H1 (cell line): ENCODE results near the gene GEN1. TPM values are rescaled to one million over a fixed set of nuclear protein-coding genes. Genes with fewer than 3 reads are reported as not detected.

ENCODE experiments used
- CTCF ChIA-PET: fragments of 300-600 bp; sonication (Branson Sonifier 250); formaldehyde crosslinking; loops from one replicate; lab custom pipeline; 2021; ENCODE audit not compliant: partially characterized antibody; lab: Charles Lee
- POLR2A ChIA-PET: fragments of 300-600 bp; sonication (Branson Sonifier 250); formaldehyde crosslinking; loops from one replicate; lab custom pipeline; 2021; ENCODE audit warnings: inconsistent platforms; ENCODE audit not compliant: partially characterized antibody; lab: Charles Lee
- DNase-seq, 2 experiments: peaks; one replicate each; pipeline versions ENCODE4 v3.0.0 to v3.0.0-alpha.2; 2010 to 2022; ENCODE audit warnings: low spot score in 2 of 2, low read depth in 1 of 2, mixed read lengths in 1 of 2
- FAIRE-seq: peaks from 2 replicates; lab custom pipeline; 2011; peaks lifted over from hg19 to GRCh38; lab: Jason Lieb, UNC
- H2AFZ ChIP-seq: 2 replicates; pipeline ENCODE4 v1.8.1; 2012; ENCODE audit warnings: low read length, inconsistent platforms
- H2AK5ac ChIP-seq: 2 replicates; pipeline ENCODE4 v1.6.1; 2013; ENCODE audit warnings: low read depth, low read length
- H2BK120ac ChIP-seq: replicated peaks from 2 replicates; pipeline ENCODE3; 2013; ENCODE audit warnings: low read depth, low read length, inconsistent platforms
- H2BK12ac ChIP-seq: 2 replicates; pipeline ENCODE4 v1.6.1; 2013; ENCODE audit warnings: low read depth, low read length
- H2BK15ac ChIP-seq: 2 replicates; pipeline ENCODE4 v1.6.1; 2013; ENCODE audit warnings: low read length
- H2BK20ac ChIP-seq: 2 replicates; pipeline ENCODE4 v1.6.1; 2013; ENCODE audit warnings: low read length
- H2BK5ac ChIP-seq: 2 replicates; pipeline ENCODE4 v1.6.1; 2013; ENCODE audit warnings: low read depth, low read length
- H3K14ac ChIP-seq: 2 replicates; pipeline ENCODE4 v1.6.1; 2013; ENCODE audit warnings: inconsistent platforms; ENCODE audit not compliant: insufficient read length
- H3K18ac ChIP-seq: 2 replicates; pipeline ENCODE4 v1.6.1; 2013; ENCODE audit warnings: low read length; ENCODE audit errors: extremely low read depth
- H3K23ac ChIP-seq: 2 replicates; pipeline ENCODE4 v1.6.1; 2013; ENCODE audit warnings: inconsistent platforms; ENCODE audit not compliant: insufficient read length
- H3K23me2 ChIP-seq: 2 replicates; pipeline ENCODE4 v1.6.1; 2013; ENCODE audit warnings: low read depth, low read length
- H3K27ac ChIP-seq: 2 replicates; pipeline ENCODE4 v1.6.1; 2011; ENCODE audit warnings: low read depth, low read length, inconsistent platforms
- H3K27me3 ChIP-seq, 4 experiments: replicated peaks in 1 of 4; 1 replicate in 1 of 4; 2 replicates in 3 of 4; pipeline versions ENCODE4 v1.6.1 to v1.8.1; 2011 to 2013; ENCODE audit warnings: low read length in 3 of 4, mild to moderate bottlenecking in 3 of 4, inconsistent platforms in 2 of 4, mixed read lengths in 2 of 4, moderate library complexity in 1 of 4; ENCODE audit not compliant: control insufficient read depth in 3 of 4, insufficient read depth in 3 of 4; ENCODE audit errors: extremely low read depth in 1 of 4
- H3K36me3 ChIP-seq, 4 experiments: 2 replicates each; pipeline versions ENCODE4 v1.6.1 to v1.8.1; 2011 to 2013; ENCODE audit warnings: mild to moderate bottlenecking in 4 of 4, low read length in 3 of 4, moderate library complexity in 2 of 4, control low read depth in 1 of 4, inconsistent platforms in 1 of 4; ENCODE audit not compliant: insufficient read depth in 4 of 4, control insufficient read depth in 2 of 4
- H3K4ac ChIP-seq: replicated peaks from 2 replicates; pipeline ENCODE3; 2013; ENCODE audit warnings: low read length, low read depth, mixed read lengths, inconsistent platforms; ENCODE audit not compliant: insufficient read length
- H3K4me1 ChIP-seq, 4 experiments: replicated peaks in 1 of 4; 1 replicate in 1 of 4; 2 replicates in 3 of 4; pipeline versions ENCODE4 v1.6.1 to v1.8.1; 2011 to 2013; ENCODE audit warnings: low read length in 3 of 4, inconsistent platforms in 2 of 4, mixed read lengths in 1 of 4; ENCODE audit not compliant: insufficient read depth in 4 of 4, control insufficient read depth in 3 of 4
- H3K4me2 ChIP-seq, 2 experiments: 2 replicates each; pipeline versions ENCODE4 v1.6.1 to v1.8.1; 2011 to 2013; ENCODE audit warnings: low read depth in 2 of 2, low read length in 2 of 2, control low read depth in 1 of 2, inconsistent platforms in 1 of 2, mild to moderate bottlenecking in 1 of 2; ENCODE audit not compliant: insufficient read depth in 1 of 2
- H3K4me3 ChIP-seq, 4 experiments: fragments of 200-600, 300-600 bp in 1 of 4; sonication (generic), shearing (Covaris generic), sonication (Bioruptor Twin) in 1 of 4; 2 replicates each; pipeline versions ENCODE4 v1.5.1 to v1.8.1; 2011 to 2016; ENCODE audit warnings: low read length in 4 of 4, low read depth in 3 of 4, control low read depth in 2 of 4, inconsistent platforms in 2 of 4, mild to moderate bottlenecking in 2 of 4, mixed read lengths in 1 of 4, moderate library complexity in 1 of 4; ENCODE audit not compliant: insufficient read depth in 2 of 4; ENCODE audit errors: extremely low read depth in 1 of 4
- H3K56ac ChIP-seq: replicated peaks from 2 replicates; pipeline ENCODE3; 2013; ENCODE audit warnings: low read depth, mild to moderate bottlenecking, mixed read lengths, low read length, inconsistent platforms; ENCODE audit not compliant: insufficient read length
- H3K79me1 ChIP-seq: 2 replicates; pipeline ENCODE4 v1.6.1; 2013; ENCODE audit warnings: low read depth, low read length, control low read depth
- H3K79me2 ChIP-seq, 2 experiments: 2 replicates each; pipeline versions ENCODE4 v1.6.1 to v1.8.1; 2012 to 2013; ENCODE audit warnings: low read length in 2 of 2, mild to moderate bottlenecking in 2 of 2, inconsistent platforms in 1 of 2; ENCODE audit not compliant: insufficient read depth in 2 of 2, control insufficient read depth in 1 of 2
- H3K9ac ChIP-seq, 4 experiments: replicated peaks in 1 of 4; 1 replicate in 1 of 4; 2 replicates in 3 of 4; pipeline versions ENCODE4 v1.6.1 to v1.8.1; 2011 to 2013; ENCODE audit warnings: low read depth in 3 of 4, low read length in 3 of 4, control low read depth in 2 of 4, mild to moderate bottlenecking in 2 of 4, moderate library complexity in 2 of 4, inconsistent platforms in 1 of 4; ENCODE audit errors: extremely low read depth in 1 of 4
- H3K9me3 ChIP-seq, 2 experiments: 2 replicates each; pipeline versions ENCODE4 v1.6.1 to v1.8.1; 2012 to 2013; ENCODE audit warnings: mild to moderate bottlenecking in 2 of 2, moderate library complexity in 2 of 2, control low read depth in 1 of 2, inconsistent platforms in 1 of 2, low read depth in 1 of 2, low read length in 1 of 2, mixed read lengths in 1 of 2; ENCODE audit not compliant: insufficient read depth in 2 of 2
- H4K20me1 ChIP-seq, 2 experiments: replicated peaks in 1 of 2; 2 replicates each; pipeline versions ENCODE3 to v1.8.1; 2011 to 2013; ENCODE audit warnings: inconsistent platforms in 2 of 2, low read length in 2 of 2, mild to moderate bottlenecking in 1 of 2; ENCODE audit not compliant: insufficient read depth in 2 of 2, control insufficient read depth in 1 of 2
- H4K5ac ChIP-seq: 2 replicates; pipeline ENCODE4 v1.6.1; 2013; ENCODE audit warnings: low read length, low read depth, mixed read lengths, inconsistent platforms; ENCODE audit not compliant: insufficient read length
- H4K8ac ChIP-seq: 2 replicates; pipeline ENCODE4 v1.8.0; 2013; ENCODE audit warnings: mild to moderate bottlenecking, moderate library complexity, low read length, inconsistent platforms; ENCODE audit not compliant: insufficient read depth; ENCODE audit errors: extremely low read depth
- H4K91ac ChIP-seq: replicated peaks from 2 replicates; pipeline ENCODE3; 2013; ENCODE audit warnings: low read length, mixed read lengths, inconsistent platforms; ENCODE audit not compliant: insufficient read length
- SP4 ChIP-seq: IDR thresholded peaks from 2 replicates; pipeline ENCODE4 v1.6.1; 2012; ENCODE audit warnings: low read length, inconsistent platforms
- WGBS, 2 experiments: shearing (Covaris generic) in 1 of 2; methylation state at CpG; one replicate each; pipeline versions ENCODE4 v1.1.6 to v1.1.7; 2013 to 2015; ENCODE audit warnings: low lambda C conversion rate in 2 of 2, mixed read lengths in 2 of 2, inconsistent platforms in 1 of 2, low coverage in 1 of 2, missing lambda C conversion rate in 1 of 2; ENCODE audit not compliant: insufficient replicate concordance in 2 of 2, insufficient coverage in 1 of 2, insufficient read length in 1 of 2; ENCODE audit errors: extremely low coverage in 1 of 2, missing lambda C conversion rate in 1 of 2; 5-methylcytosine and 5-hydroxymethylcytosine counted together
- polyA plus RNA-seq, 7 experiments: library from polyadenylated mRNA; depleted of rRNA in 3 of 7; stranded (reverse) in 5 of 7; unstranded in 2 of 7; fragments of >200 nt in 5 of 7; fragments of 200-250 nt in 2 of 7; gene quantifications; 1 replicate in 5 of 7; 2 replicates in 1 of 7; 4 replicates in 1 of 7; pipeline versions ENCODE4 v1.2.1 to v1.2.3, GENCODE V29; 2011 to 2013; ENCODE audit warnings: missing spikeins in 2 of 7, mixed read lengths in 2 of 7
- total RNA-seq: library from RNA; stranded (reverse); fragmentation: NEBNext Ultra II Directional; extraction: Animal tissue kit (Norgen Biotek cat#: 25700); gene quantifications from 2 replicates; pipeline ENCODE4 v1.2.1, GENCODE V29; 2021

Gene GEN1
- total and polyA plus RNA-seq, 2 of the 8 experiments (the other 6 are each of a cell fraction or from before 2014, with no cell fraction given) = 6.9 to 19.2 TPM

GRCh38 chr2:17736989-17737388, 16.9 kb upstream of the GEN1 start:
- Histone ChIP-seq H3K27ac (no peak overlapping the region), H3K79me1 (peaks cover 2% of the 10 kb centered on the region; the same call in 1 of the 2 replicates), H2BK120ac (no peak overlapping the region), H2BK12ac (no peak overlapping the region), H2AK5ac (no peak overlapping the region), H3K18ac (no peak overlapping the region), H4K8ac (no peak overlapping the region), H3K9me3 (no peaks in the 10 kb centered on the region), H3K4ac (no peak overlapping the region), H4K20me1 (no peaks in the 10 kb centered on the region), H3K36me3 (peaks cover 8 to 77% (median 34%) of the 10 kb centered on the region in 4 experiments), H4K91ac (no peak overlapping the region), H2AFZ (no peak overlapping the region), H2BK15ac (no peak overlapping the region), H3K14ac (no peak overlapping the region), H3K4me2 (no peak overlapping the region), H2BK20ac (no peak overlapping the region), H3K23me2 (no peaks in the 10 kb centered on the region; the same call in 1 of the 2 replicates), H4K5ac (no peak overlapping the region), H3K23ac (no peak overlapping the region), H3K56ac (no peak overlapping the region), H3K4me1 (no peaks in the 10 kb centered on the region), H3K79me2 (peaks cover 0 to 3% of the 10 kb centered on the region in 2 experiments; a peak in 1 of 4 replicates), H3K9ac (no peak overlapping the region), H3K27me3 (no peaks in the 10 kb centered on the region), H2BK5ac (no peak overlapping the region), H3K4me3 (no peak overlapping the region)
- TF ChIP-seq SP4 = no peak
- FAIRE-seq = no peak
- ChIA-PET CTCF (interaction anchor here (0.7 to 1.4 kb wide), 3 partner anchors 17 to 24 kb away, joined by 3 to 4 read pairs (median 3); no protein-coding TSS in a partner anchor), POLR2A (no interaction called here)
- WGBS, 2 experiments = 91% methylated on average over 1 of the region's 1 CpG; no CpG with 5 or more reads in 1 of the 2 experiments
- DNase-seq = no peak
